Esophagus squamous epithelium (tissue), 5 donors: ENCODE results near the gene STEAP1B. TPM values are rescaled to one million over a fixed set of nuclear protein-coding genes. Genes with fewer than 3 reads are reported as not detected.
A peak's percentile ranks its signal among the peaks of the same experiment; 100 is the strongest.
"Not testable (repeated sequence)": the region's sequence is repeated elsewhere in the genome, so short reads cannot be mapped to it uniquely, and the experiment has no call there.

Experiments
- DNase-seq: peaks from one replicate; lab custom pipeline; 2025; lab: John Stamatoyannopoulos, UW
- H3K27ac ChIP-seq, 4 donors: fragments of 200-600 bp; sonication (generic); one replicate each; pipeline ENCODE4 v1.5.1; 2016 to 2019; ENCODE audit warnings: mild to moderate bottlenecking in 1 of 4
- H3K27me3 ChIP-seq, 4 donors: fragments of 200-600 bp; sonication (generic); 1 replicate in 3 of 4; 2 replicates in 1 of 4; pipeline versions ENCODE4 v1.5.1 to v1.6.0; 2017 to 2021; ENCODE audit warnings: antibody characterized with exemption in 1 of 4
- H3K36me3 ChIP-seq, 3 donors: fragments of 200-600 bp; sonication (generic); one replicate each; pipeline ENCODE4 v1.5.1; 2016 to 2019
- H3K4me1 ChIP-seq, 3 donors: fragments of 200-600 bp; sonication (generic); one replicate each; pipeline ENCODE4 v1.5.1; 2017 to 2019
- H3K4me3 ChIP-seq, 4 donors: fragments of 200-600 bp; sonication (generic); 1 replicate in 3 of 4; 2 replicates in 1 of 4; pipeline ENCODE4 v1.5.1; 2016 to 2019; ENCODE audit warnings: mild to moderate bottlenecking in 2 of 4, moderate library complexity in 1 of 4
- H3K9me3 ChIP-seq, 3 donors: fragments of 200-600 bp; sonication (generic); one replicate each; pipeline ENCODE4 v1.5.1; 2016 to 2019
- CTCF ChIP-seq, 6 experiments: fragments of 450-650 bp in 4 of 6; fragments of 200-600 bp in 2 of 6; sonication (generic) in 2 of 6; IDR thresholded peaks; one replicate each; pipeline ENCODE4 v1.5.1; 2016 to 2019; ENCODE audit warnings: antibody characterized with exemption in 6 of 6, mild to moderate bottlenecking in 4 of 6, moderate library complexity in 4 of 6
- POLR2A ChIP-seq, 4 donors: fragments of 450-650 bp; IDR thresholded peaks; one replicate each; pipeline ENCODE4 v1.6.1; 2017; ENCODE audit warnings: antibody characterized with exemption in 4 of 4, mild to moderate bottlenecking in 4 of 4, moderate library complexity in 3 of 4
- whole genome bisulfite sequencing, 2 donors: methylation state at CpG; one replicate each; pipeline ENCODE4 v1.1.5; 2018; 5-methylcytosine and 5-hydroxymethylcytosine counted together
- intact Hi-C: fragments of 100-400 bp; cut with DNase I; formaldehyde crosslinking; loops from one replicate; pipeline ENCODE4 v1.15.0; 2022
- total RNA-seq, 4 donors: library from RNA; depleted of rRNA; stranded (reverse); fragments of >200 nt; gene quantifications; one replicate each; pipeline ENCODE4 v1.1.0, GENCODE V29; 2016
- donor health status: DM: yes; HTN: yes; CAD: no.

STEAP1B gene
- total RNA-seq, 4 donors from 2014 or later: 0.29 to 13.1 (median 0.69) TPM

GRCh38 chr7:22501336-22501735 lies 1.3 kb upstream of the STEAP1B start:
- H3K4me3 ChIP-seq, intact Hi-C loops, DNase-seq, H3K27ac ChIP-seq, H3K36me3 ChIP-seq, H3K9me3 ChIP-seq, H3K4me1 ChIP-seq, H3K27me3 ChIP-seq: not testable (repeated sequence)
- peak in 4 of 6 experiments; percentile 38 to 66 (median 46) for TF ChIP-seq CTCF (IDR thresholded peaks at IDR 0.05)
- 16 to 17% methylated on average over 4 of the region's 4 CpGs for WGBS, 2 donors

GRCh38 chr7:22499044-22499443 lies 944 bp downstream of the STEAP1B start:
- intact Hi-C loops: no loop called here
- Histone ChIP-seq H3K27me3 (peaks cover 0 to 5% (median 0%) of the 10 kb centered on the region in 4 donors), H3K36me3 (no peaks in the 10 kb centered on the region), H3K4me3 (no peak overlapping the region), H3K27ac (no peak overlapping the region), H3K4me1 (peaks cover 0 to 10% (median 0%) of the 10 kb centered on the region in 3 donors), H3K9me3 (no peaks in the 10 kb centered on the region)
- 74 to 86% methylated on average over 5 of the region's 5 CpGs for WGBS, 2 donors
- DNase-seq: no peak
- no peak for TF ChIP-seq CTCF (IDR thresholded peaks at IDR 0.05)
- no peak for TF ChIP-seq POLR2A (IDR thresholded peaks at IDR 0.05)

- H3K4me3 ChIP-seq, DNase-seq, H3K36me3 ChIP-seq, intact Hi-C loops, H3K9me3 ChIP-seq, H3K4me1 ChIP-seq, H3K27me3 ChIP-seq: not testable (repeated sequence)
- WGBS, 2 donors: 9 to 75% methylated on average over 1 to 2 of the region's 2 CpGs
- H3K27ac ChIP-seq: peak overlapping the region in 1 of 4 donors; percentile 29
Observed at GRCh38 chr7:22496912-22497311, 3.1 kb downstream of the STEAP1B start.

GRCh38 chr7:22496296-22496888 lies 3.6 kb downstream of the STEAP1B start:
- 37 to 67% methylated on average over 6 of the region's 6 CpGs for WGBS, 2 donors
- H3K27me3 ChIP-seq: not testable (repeated sequence)

GRCh38 chr7:22493160-22493925 lies 6.6 kb downstream of the STEAP1B start:
- H3K27me3 ChIP-seq, H3K36me3 ChIP-seq, H3K27ac ChIP-seq, H3K4me3 ChIP-seq, H3K9me3 ChIP-seq, intact Hi-C loops, H3K4me1 ChIP-seq, DNase-seq: not testable (repeated sequence)
- 77 to 88% methylated on average over 4 of the region's 4 CpGs for WGBS, 2 donors

More at GRCh38 chr7:22496296-22496888, 3.6 kb downstream of the STEAP1B start:
- DNase-seq, H3K4me1 ChIP-seq, H3K4me3 ChIP-seq, H3K36me3 ChIP-seq, H3K9me3 ChIP-seq, intact Hi-C loops: not testable (repeated sequence)
- H3K27ac ChIP-seq: peak overlapping the region in 2 of 4 donors; percentile 21 to 29

GRCh38 chr7:22488643-22489462 lies 11.1 kb downstream of the STEAP1B start:
- no peak overlapping the region for H3K4me3 ChIP-seq
- H3K27me3 ChIP-seq: no peaks in the 10 kb centered on the region
- H3K9me3 ChIP-seq: no peaks in the 10 kb centered on the region
- TF ChIP-seq CTCF (IDR thresholded peaks at IDR 0.05) (peak; percentile 75 to 92 (median 90)), POLR2A (IDR thresholded peaks at IDR 0.05) (no peak)
- DNase-seq: no peak
- intact Hi-C loops: loop anchor here (5.0 kb wide), 1 partner anchor 377 kb away; no protein-coding TSS in a partner anchor
- WGBS, 2 donors: 14 to 20% methylated on average over 10 of the region's 10 CpGs
- H3K27ac ChIP-seq: no peak overlapping the region
- H3K36me3 ChIP-seq: no peaks in the 10 kb centered on the region
- no peaks in the 10 kb centered on the region for H3K4me1 ChIP-seq
